Left renal pelvis (tissue), 4 donors: Measurements from ENCODE around the gene RRP15. TPM values are rescaled to one million over a fixed set of nuclear protein-coding genes. Genes with fewer than 3 reads are reported as not detected.

Experiments used
- DNase-seq, 4 donors: peaks; one replicate each; pipeline ENCODE4 v3.0.0-alpha.2; 2013; ENCODE audit warnings: low read depth in 4 of 4, low spot score in 3 of 4
- polyA plus RNA-seq, 4 donors: library from polyadenylated mRNA; unstranded; fragments of 120-200 nt; gene quantifications; one replicate each; pipeline ENCODE4 v1.2.1, GENCODE V29; 2013; ENCODE audit not compliant: insufficient read length in 4 of 4

RRP15 gene
- polyA plus RNA-seq, 4 donors: 17.3 to 24.3 (median 22.1) TPM

DNA sequence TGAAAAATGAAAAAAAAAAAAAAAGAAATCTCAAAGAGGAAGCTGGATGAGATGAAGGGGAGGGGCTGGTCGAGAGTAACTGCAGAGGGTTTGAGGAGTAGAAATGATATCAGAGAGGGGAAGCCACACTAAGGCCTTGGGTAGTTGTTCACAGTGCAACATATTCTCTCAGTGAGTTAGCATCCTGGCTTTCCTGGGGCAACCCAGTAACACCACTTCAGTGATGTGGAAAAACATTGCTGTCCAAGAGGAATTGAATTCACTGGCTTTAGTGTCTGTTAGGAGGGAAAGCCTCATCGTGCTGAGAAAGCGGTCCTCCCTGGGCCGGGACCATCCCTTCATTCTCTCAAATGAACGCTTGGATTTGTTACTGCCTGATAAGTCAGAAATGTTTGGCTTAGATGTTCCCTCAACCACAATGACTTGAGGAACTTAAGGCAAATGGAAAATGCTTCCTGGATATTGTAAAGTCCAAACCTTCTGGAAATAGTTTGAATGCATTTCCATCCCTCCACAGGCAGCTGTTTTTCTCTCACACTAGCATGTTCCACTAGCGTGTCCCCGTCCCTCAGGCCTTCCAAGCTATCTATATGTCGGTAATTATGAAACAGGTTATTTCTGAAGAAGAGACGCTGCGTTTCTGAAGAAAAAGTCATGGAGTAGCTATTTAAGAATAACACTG lies 72.3 kb downstream of the RRP15 start:
- no peak for DNase-seq

DNA sequence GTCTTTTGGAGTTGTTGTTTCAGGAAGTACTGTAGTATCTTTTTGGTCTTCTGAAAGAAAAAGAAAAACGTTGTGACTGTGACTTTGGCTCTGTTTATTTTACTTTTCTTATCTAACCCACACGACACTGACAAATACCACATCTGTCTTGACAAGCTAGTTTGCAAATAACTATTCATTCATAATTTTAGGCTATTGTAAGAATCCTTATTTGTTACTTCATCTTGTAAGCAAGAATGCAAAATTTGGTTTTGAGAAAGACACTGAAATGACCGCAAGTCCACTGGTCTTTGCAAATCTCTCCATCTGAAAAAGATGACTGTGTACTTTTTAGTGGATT lies 72.8 kb downstream of the RRP15 start:
- DNase-seq: no peak

- no peak for DNase-seq
These were observed 76.4 kb downstream of the RRP15 start for GRCh38 chr1:218361298-218362065.

- no peak for DNase-seq
These were observed 77.5 kb downstream of the RRP15 start for GRCh38 chr1:218362418-218363076.

DNA sequence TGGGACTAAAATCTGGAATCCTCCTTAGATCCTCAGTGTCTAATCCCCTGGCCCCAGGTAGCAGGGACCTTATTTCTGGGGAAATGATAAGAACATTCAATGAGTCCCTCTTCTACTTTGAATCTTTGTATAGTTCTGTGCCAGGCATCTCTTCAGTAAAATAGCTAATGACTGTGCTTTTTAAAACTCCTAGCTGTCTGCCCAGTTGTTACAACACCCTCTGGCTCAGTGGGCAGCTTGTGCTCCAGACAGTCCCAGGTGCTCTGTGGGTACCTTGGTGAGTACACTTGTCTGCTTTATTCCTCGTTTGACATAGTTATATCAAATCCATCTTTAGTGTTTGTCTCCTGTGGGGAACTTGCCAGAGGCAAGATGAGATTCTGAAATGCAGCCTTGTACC lies 78.0 kb downstream of the RRP15 start:
- DNase-seq: no peak

DNA sequence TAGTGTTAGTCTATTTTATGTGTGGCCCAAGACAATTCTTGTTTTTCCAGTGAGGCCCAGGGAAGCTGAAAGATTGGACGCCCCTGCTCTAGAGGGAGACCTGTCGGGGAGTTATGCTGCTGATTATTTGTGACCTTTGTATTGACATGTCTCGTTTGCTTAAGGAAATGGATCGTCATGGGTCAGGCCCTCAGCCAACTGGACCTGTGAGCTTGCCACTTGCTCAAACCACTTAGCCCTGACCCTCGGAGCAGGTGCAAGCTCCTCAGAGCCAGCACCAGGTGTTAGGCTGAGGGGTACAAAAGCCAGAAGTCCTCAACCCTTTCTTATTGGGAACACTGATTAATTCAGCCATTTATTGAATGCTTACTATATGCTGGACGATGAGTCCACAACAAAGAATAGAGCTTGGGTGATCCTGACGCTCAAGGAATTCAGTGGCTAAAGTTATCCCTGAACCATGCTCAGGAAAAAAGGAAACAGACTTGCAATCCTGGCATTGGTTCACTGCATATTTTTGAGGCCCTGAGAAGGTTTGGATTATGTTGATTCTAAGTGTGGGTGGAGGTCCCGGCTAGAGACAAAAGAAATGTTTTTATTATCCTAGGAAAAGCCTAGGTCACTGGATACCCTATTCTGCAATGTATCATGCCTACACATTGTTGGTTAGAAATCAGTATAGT lies 79.1 kb downstream of the RRP15 start:
- DNase-seq: no peak

- DNase-seq: no peak
These were observed 80.3 kb downstream of the RRP15 start for GRCh38 chr1:218365226-218365999.

DNA sequence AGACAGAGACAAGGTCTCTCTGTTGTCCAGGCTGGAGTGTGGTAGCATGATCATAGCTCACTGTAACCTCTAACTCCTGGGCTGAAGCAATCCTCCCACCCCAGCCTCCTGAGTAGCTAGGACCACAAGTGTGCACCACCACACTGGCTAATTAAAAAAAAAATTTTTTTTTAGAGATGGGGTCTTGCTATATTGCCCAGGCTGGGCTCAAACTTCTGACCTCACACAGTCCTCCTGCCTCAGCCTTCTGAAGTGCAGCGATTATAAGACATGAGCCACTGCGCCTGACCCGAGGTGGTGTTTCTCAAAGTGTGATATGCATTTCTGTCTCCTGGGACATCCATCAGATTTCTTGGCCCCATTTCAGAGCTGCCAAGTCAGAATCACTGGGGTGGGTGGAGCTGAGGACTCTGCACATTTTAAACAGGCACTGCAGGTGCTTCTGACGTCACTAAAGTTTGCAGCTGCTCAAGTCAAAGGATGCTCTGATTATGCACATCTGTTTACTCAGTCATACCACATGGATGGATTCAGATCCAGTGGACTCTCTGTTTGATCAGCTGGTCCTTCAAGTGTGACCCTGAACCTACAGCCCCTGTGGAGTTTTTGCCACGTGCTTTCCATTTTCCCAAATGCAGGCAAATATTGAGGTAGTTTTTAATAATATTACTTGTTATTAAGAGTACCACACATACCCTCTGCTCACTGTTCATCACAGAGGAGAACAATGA lies 81.4 kb downstream of the RRP15 start:
- DNase-seq: no peak

DNA sequence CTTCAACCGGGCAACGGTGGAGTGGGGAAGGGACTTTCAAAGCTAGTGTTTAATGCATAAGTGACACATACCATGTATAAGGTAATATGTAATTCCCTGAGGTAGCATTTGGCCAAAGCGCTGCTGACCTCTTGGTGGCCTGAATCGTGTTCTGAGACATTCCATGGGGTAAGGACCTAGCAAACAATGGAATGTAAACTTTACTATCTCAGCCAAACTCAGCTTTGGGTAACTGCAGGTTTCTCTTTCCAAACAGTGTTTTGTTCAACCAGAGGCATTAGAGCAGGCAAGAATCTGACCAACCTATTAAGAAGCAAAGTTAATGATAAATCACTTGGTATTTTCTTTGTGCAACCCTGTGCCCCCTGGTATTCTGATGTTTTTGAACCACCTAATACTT lies 82.0 kb downstream of the RRP15 start:
- no peak for DNase-seq

DNA sequence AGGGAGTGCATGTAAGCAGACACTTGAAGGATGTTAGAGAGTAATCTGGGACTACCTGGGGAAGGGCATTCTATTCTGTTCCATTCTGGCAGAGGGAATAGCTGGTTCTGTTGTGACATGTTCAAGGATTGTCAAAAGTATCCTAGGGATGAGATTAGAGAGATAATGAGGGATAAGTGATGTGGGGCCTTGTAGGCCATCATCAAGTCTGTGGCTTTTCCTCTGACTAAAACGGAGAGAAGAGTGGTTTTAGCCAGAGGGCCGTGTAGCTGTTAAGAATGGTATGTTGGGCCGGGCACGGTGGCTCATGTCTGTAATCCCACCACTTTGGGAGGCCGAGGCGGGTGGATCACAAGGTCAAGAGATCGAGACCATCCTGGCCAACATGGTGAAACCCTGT lies 83.6 kb downstream of the RRP15 start:
- no peak for DNase-seq

GRCh38 chr1:218369688-218370511 lies 84.8 kb downstream of the RRP15 start:
- no peak for DNase-seq

DNA sequence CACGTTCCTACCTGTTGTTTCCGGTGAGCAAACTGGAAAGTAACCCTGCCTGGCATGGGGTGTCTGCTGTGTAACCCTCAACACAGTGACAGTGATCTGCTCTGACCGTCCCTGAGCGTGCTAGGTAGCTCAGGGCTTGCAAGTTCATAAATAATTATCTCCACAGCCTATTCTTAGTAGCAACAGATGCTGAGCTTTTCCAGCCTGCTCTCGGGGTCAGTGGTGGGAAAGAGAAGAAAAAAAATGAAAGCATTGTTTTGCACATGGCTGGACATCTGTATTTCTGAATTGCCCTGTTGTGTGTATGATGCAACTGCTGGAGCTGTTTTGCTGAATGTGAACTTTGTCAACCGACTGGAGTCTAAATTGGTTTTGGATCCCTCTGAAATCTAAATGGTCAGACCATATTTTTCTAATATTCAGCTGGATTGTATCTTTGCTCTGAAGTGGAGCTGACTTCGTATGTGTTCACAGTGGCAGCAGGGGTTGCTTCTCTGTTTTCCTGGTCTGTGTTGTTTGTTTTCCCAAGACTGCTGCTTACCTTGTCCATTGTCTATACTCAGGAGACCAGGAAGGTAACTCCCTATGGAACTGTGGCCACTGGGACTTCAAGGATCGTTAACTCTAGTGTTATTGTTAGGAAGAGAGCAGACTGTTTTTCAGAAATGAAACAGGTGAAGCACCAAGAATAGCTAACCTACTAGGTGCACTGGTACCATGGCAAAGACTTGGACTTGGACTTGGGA lies 87.0 kb downstream of the RRP15 start:
- no peak for DNase-seq

DNA sequence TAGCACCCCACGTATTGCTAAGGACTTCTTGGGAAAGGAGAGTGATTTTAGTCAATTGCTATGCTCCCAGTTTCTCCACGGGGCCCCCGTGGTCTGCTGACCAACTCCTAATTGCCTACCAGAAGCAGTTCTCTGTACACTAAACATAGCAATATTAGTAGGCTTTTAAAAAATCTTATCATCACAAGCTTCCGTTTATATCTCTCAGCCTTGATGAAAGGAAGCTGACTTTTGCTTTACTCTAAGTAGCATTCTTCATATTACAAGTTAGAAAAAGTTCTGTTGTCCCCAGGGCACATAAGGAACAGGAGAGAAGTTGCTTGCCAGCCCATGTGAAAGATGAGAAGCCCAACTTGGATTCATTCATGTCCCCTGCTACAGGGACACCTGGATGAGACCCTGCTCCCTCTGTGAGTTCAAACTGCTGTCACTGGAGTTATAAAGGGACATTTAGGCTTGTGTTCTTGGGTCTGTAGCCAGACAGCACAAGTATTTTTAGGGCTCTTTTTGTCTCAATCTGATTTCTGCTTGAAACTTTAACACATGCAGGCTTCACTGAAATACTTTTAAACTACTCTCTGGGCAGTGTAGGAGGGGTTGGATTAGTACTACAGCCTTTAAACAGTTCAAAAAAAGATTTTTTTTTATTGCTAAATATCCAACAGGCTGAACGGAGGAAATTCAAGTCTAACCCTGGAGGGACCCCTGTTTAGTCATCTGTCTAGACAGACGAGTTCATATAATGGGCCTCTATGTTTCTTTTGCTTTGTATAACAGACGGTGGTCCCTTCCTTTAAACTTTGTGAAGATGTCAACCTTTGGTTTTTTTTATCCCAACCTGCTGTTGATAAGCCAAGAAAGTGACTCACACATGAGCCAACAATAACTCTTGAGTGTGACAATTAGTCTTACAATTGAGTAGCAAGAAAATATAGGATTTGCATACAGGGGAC lies 89.6 kb downstream of the RRP15 start:
- no peak for DNase-seq

DNA sequence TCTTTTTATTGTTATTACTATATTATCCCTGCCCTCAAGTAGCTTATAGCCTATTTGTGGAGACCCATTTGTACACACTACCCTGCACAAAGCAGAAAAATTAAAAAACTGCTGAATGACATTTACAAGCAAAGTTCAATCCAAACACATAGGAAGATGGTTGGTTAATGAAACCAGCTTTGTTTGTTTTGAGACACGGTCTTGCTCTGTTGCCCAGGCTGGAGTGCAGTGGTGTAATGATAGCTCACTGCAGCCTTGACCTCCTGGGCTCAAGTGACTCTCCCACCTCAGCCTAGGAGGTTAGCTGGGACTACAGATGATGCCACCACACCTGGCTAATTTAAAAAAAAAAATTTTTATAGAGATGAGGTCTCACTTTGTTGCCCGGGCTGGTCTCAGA lies 91.6 kb downstream of the RRP15 start:
- no peak for DNase-seq

DNA sequence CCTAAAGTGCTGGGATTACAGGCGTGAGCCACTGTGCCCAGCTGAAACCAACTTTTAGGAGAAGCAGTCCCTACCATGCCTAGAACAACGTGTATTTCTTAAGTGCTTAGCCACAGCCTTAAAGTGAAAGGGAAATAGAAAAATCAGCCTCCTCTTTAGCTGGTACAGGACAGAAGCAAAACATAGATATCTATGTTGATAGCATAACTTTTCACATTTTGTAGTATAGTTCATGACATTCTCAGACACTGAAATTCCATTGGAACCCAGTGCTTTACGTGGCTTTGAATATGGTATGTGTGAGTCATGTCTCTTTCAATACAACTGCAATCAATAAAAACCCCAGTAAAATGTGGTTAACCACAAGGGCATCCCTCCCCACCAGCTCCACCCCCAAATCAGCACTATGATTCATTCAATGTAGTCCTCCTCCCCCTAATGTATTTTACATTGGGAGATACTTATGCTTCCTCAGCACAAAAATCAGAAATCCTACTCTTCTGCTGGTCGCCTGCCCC lies 92.1 kb downstream of the RRP15 start:
- DNase-seq: no peak

GRCh38 chr1:218380125-218380977 lies 95.3 kb downstream of the RRP15 start:
- no peak for DNase-seq
